Glomerular endothelial cell (primary cell): ENCODE measurements around the gene ZNF768. TPM values are rescaled to one million over a fixed set of nuclear protein-coding genes. Genes with fewer than 3 reads are reported as not detected.
"Not testable (repeated sequence)": the region's sequence is repeated elsewhere in the genome, so short reads cannot be mapped to it uniquely, and the experiment has no call there.

Experiments used
- DNase-seq: peaks from one replicate; pipeline ENCODE4 v3.0.0-alpha.2; 2011; ENCODE audit warnings: low read depth, low spot score; ENCODE audit errors: extremely low read depth
- total RNA-seq: library from RNA; depleted of rRNA; stranded (reverse); fragments of >200 nt; gene quantifications from 2 replicates; pipeline ENCODE4 v1.2.3, GENCODE V29; 2015

The ZNF768 gene
- total RNA-seq, 1 donor from 2014 or later = 36.2 TPM

DNA sequence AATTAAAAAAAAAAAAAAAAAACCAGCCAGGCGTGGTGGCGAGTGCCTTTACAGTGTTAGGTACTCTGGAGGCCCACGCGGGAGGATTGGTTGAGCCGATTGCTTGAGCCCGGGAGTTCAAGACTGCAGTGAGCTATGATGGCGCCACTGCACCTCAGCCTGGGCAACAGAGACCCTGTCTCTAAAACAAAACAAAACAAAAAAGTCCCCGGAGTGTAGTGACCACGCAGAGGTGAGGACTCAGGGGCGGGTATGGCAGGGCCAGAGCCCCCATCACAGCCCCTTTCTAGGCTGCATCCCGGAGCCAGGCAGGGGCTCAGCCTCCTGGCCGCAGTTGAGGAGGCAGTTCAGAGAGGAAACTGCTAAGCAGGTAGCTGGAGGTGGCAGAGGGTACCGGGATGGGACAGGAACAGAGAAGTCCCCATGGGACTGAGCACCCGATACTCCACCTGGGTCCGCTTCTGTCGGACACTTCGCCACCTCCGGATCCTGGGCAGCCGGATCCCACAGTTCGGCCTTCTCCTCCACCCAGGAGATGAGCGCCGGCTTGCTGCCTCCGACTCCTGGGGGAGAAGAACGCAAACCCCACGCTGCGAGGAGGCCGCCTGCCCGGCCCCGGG lies 7.5 kb upstream of the ZNF768 start:
- no peak for DNase-seq

DNA sequence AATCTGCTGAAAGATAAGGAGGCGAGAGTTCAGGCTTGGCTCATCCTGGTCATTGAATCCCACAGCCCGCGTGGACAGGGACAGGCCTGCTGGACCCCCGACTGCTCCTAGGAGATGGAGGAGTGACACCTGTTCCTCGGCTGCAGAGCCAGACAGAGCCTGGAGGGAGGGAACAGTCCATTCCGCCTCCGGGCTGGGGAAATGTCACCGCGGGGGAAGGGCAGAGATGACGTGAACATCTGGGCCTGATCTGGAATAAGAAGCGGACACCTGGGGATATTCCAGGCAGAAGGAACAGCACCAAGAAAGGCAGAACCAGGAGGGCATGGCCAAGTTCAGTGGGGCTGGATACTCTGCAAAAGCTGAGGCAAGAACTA lies 6.8 kb upstream of the ZNF768 start:
- DNase-seq = no peak

DNA sequence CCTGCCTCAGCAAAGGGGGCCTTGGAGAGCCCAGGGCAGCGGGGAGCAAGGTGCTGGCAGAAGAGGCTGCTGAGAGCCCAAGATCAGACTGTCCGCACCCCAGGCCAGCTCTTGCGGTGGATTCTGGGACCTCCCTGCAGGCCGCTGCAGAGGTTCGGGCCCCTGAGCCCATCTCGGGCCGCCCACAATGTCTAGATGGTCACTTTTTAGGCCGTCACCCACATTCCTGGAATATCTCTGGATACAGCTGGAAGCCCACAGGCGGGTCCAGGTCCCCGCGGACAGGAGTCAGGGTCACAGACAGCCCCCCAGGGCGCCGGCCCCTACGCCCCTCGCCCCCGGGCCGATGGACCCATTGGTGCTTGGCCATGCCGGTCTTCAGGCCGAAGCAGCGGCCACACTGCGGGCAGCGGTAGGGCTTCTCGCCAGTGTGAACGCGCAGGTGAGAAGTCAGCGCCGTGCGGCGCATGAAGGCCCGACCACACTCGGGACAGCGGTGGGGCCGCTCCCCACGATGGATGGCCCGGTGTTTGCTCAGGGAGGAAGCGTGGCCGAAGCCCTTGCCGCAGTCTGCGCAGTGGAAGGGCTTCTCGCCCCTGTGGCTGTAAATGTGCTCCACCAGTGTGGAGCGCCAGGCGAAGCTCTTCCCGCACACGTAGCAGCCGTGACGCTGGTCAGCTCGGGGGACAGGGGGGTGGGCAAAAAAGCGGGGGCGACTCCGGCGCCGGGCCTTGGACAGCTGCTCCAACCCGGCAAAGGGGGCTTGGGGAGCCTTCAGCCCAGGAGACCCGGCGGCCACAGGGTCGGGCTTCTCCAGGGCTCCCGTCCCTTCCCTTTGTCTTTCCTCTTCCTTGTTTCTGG lies 6.1 kb upstream of the ZNF768 start:
- DNase-seq = no peak

DNA sequence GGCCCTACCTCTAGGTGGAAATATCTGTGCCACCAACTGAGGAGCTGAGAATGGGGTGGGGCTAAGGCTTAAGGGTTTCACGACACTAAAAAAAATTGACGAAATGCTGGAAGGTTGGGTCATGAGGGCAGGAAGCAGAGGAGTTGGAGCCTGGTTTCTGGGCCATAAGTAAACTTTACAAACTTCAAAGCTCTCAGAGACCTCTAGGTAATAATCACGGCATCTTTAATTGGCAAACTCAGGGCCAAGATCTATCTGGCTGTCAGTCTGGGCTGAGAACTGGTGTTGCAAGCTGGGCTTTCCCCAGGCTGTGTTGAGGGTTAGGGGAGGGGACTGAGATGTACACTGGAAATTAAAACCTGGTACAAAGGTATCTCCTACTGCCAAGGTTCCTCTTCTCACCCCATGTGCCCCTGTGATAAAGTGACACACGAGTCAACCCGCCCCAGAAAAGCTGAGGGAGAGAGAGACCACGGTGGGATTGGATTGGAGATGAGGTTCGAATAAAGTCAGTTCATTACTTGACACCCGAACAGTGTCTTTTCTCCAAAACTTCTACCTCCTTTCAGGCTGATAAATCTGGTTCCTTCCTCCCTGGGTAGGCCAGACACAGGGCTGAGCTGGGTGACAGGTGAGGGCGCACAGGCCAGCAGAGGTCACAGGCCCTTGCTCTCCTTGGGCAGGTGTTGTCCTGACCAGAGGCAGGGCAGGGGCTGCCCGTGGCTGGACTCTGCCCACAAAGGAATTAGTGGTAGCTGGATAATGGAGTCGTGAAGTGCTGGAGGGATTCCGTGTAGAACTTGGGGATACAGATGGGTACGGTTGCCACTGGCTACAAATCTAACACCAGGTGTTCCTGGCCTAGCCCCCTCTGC lies 4.0 kb upstream of the ZNF768 start:
- DNase-seq = no peak

DNA sequence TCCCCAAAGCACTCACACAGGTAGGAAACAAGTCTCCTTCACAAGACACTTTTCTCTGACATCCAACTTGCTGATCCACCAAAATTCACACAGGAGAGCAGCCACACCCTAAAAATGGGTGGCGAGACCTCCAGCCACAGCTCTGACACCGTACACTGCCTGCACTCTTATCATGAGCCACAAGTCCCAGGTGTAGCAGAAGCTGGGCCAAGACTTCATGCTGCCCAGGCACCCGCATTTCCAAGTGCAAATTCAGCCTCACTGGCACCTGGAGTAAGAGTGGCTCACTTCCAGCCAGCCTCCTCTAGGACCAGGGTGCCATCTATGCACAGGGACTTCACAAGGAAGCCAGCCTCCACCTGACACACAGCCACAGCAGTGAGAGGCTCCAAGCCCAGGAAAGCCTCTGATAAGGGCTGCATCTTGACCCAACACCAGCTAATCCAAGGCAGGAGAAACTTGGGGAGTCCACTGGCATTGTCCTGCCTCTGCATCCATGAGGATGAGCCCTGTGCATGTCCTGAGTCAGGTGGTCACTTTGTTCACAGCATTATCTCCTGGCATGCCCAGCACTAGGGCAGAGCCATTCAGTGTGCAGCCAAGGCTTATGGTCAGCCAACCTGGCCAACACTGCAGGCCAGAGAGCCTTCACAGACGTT lies 2.6 kb upstream of the ZNF768 start:
- DNase-seq = no peak

DNA sequence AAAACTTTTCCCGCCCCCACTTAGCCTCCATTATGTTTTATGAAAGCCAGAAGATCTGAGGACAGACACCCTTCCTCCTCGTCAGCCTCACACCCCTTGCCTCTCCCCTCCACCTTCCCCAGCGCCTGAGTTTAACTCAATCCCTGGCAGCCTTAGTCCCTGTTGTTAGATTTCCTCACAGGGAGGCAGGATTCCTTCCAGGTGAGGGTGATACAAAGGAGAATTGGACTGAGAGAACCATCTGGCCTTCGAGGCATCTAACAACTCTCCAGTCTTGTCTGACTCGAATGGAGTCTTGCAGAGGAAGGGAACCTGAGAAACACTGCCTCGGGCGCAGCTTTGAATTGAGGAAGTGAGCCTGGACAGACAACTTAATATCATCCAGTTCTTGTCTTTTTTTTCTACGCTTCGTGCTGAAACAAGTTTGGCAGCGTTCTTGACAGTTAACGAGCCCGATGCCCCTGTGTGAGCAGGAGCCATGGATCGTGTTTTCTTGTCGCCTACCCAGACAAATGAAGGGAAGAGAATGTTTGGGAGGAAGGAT lies 1.3 kb upstream of the ZNF768 start:
- no peak for DNase-seq

DNA sequence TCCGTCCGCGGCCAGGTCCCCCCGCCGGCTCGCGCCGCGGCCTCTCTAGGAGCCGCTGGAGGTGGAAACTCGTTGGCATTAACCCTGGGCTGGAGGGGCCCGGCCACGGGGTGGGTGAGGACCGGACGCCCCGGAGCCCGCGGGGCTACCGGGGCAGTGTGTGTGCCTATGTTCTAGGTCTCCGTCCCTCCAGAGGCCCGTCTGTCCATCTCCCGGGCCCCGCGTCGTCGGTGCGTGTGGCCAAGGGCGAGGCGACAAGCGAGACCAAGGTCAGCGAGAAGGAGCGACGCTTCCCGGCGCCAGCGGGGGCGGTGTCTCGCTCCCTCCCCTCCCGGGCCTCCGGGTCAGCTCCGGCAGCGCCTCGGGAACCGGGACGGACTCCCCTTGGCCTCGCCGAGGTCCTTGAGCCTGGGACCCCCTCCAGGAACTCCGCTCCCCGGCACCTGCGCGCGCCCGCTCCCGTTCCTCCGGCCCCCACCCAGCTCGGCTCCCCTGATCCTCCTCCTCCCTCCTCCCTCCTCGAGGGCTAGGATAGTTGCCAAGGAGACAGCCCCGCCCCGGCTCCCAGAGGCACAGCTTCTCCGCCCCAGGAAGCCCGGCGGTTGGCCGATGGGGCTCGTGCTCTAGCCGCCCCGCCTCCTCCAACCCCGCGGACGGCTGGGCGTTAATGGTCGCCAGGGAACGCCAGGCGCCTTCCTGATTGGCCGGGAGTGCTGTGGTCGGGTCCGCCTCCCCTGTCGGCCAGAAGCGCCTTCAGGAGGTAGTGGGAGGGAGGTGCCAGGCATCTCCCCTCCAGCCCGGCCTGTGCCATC lies 663 bp upstream of the ZNF768 start:
- DNase-seq = no peak

DNA sequence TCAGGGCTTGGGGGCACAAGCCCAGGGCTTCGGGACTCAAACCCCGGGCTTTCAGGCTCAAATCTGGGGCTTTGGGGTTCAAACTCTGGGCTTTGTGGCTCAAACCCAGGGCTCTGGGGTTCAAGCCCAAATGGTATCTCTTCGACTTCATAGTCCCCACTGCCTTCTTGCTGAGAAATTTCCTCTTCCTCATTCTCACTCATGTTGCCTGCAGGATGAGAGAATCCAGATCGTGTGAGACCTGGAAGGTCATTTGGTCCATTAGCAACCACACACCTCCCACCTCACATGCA lies 576 bp downstream of the ZNF768 start:
- no peak for DNase-seq

DNA sequence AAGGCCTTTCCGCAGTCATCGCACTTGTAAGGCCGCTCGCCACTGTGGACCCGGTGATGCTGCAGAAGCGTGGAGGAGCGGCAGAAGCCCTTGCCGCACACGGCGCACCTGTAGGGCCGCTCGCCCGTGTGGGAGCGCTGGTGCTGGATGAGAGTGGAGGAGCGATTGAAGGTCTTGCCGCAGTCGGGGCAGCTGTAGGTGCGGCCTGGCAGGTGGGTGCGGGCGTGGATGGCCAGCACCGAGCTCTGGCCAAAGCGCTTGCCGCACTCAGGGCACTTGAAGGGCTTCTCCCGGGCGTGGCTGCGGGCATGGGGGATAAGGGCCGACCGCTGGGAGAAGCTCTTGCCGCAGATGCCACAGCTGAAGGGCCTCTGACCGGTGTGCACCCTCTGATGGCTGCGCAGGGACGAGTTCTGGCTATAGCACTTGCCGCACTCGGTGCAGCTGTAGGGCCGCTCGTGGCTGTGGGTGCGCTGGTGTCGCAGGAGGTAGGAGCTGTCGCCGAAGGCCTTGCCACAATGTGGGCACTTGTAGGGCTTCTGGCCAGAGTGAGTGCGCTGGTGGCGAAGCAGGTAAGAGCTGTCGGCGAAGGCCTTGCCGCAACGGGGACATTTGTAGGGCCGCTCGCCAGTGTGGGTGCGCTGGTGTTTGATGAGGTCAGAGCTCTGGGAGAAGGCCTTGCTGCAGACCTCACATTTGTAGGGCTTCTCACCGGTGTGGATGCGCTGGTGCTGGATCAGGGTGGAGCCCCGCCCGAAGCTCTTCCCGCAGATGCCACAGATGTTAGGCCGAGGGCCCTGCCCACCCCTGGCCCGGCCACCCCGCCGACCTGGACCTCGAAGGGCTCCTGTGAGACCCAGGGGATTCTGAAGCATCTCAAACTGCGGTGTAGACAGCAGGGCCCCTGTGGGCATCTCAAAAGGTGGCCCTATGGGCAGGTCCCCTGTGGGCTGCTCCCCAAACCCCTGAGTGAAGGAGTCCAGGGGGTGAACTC lies 1.5 kb downstream of the ZNF768 start:
- no peak for DNase-seq

DNA sequence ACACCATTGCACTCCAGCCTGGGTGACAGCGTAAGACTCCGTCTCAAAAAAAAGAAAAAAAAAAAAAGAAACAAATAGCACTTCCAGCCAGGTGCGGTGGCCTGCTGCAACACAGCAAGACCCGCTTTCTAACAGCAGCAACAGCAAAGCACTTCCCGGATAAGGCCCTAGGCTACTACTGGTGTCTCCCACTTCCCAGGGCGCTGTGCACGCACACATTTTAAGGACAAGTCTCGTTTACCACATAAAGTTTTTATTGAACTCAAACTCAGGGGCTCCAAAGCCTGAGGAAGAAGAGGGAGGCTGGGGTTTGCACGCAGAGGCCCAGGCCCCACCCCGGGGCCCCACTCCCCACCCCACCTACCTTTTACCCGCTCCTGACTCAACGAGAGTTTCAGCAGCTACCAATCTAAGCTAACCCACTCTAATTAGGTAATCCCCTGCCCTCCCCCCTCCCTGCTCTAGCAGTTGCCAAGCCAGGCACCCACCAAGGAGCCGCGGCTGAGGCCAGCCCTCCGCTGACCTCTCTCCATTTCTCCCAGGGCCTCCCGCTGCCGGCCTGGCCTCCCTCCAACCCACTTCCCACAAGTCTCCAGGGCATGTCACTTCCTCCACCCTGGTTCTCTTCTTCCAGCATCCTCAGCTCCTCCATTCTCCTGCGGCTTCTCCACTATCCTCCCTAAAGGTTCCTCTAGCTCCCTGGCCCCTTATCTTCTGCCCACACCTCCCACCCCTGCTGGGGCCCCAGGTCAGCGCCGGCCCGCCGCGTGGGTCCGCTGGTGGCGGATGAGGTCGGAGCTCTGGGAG lies 2.4 kb downstream of the ZNF768 start:
- no peak for DNase-seq

DNA sequence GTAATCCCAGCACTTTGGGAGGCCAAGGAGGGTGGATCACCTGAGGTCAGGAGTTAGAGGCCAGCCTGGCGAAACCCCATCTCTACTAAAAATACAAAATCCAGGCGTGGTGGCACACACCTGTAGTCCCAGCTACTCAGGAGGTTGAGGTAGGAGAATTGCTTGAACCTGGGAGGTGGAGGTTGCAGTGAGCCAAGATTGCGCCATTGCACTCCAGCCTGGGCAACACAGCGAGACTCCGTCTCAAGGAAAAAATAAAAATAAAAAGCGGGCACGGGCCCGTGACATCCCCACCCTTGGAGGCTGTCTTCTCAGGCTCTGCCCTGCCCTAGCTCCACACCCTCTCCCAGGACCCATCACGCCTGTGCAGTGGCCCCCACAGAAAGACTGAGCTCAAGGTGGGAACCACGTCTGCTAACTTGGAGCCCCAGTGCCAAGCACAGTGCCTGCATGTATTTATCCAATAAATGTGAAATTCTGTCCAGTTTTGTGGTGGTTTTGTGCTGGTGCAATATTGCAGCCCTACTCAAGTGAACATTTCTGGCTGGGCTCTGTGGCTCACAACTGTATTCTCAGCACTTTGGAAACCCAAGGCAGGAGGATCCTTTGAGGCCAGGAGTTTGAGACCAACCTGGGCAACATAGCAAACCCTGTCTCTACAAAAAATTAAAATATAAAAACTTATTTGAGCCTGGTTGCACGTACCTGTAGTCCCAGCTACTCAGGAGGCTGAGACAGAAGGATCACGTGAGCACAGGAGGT lies 3.5 kb downstream of the ZNF768 start:
- DNase-seq = not testable (repeated sequence)

DNA sequence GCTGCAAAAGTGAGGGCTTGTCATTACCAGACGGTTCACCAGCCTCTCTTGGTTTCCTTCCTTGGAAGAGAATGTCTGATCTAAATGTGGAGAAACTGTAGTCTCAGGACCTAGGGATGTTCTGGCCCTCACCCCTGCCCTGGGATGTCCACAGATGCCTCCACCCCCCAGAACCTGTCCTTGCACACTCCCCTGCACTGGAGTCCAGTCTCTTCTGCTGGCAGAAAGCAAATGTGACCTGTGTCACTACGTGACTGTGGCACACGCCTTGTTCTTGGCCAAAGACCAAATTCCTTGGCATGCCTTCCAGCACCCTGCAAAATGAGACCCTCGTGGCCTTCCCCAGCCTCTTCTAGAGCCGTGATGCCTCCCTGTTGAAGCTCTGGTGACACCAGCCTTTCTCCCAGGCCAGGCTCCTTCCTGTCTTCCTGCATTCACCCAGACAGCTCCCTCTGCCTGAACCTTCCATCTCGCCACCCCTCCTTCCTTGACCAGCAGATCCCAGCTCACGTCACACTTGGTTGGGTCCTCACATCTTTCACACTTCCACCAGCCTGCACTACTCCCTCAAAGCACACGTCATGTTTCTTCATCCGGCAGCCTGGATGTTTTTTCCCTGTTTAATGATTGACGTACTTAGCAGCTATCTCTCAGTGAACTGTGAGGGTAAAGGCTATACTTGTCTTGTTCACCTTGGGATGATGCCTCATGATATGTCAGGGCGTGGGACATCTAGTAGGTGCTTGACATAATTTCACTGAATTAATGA lies 4.3 kb downstream of the ZNF768 start:
- DNase-seq = no peak

DNA sequence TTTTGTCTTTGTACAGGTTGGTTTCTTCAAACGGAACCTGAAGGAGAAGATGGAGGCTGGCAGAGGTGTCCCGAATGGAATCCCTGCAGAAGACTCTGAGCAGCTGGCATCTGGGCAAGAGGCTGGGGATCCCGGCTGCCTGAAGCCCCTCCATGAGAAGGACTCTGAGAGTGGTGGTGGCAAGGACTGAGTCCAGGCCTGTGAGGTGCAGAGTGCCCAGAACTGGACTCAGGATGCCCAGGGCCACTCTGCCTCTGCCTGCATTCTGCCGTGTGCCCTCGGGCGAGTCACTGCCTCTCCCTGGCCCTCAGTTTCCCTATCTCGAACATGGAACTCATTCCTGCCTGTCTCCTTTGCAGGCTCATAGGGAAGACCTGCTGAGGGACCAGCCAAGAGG lies 4.9 kb downstream of the ZNF768 start:
- DNase-seq = no peak

DNA sequence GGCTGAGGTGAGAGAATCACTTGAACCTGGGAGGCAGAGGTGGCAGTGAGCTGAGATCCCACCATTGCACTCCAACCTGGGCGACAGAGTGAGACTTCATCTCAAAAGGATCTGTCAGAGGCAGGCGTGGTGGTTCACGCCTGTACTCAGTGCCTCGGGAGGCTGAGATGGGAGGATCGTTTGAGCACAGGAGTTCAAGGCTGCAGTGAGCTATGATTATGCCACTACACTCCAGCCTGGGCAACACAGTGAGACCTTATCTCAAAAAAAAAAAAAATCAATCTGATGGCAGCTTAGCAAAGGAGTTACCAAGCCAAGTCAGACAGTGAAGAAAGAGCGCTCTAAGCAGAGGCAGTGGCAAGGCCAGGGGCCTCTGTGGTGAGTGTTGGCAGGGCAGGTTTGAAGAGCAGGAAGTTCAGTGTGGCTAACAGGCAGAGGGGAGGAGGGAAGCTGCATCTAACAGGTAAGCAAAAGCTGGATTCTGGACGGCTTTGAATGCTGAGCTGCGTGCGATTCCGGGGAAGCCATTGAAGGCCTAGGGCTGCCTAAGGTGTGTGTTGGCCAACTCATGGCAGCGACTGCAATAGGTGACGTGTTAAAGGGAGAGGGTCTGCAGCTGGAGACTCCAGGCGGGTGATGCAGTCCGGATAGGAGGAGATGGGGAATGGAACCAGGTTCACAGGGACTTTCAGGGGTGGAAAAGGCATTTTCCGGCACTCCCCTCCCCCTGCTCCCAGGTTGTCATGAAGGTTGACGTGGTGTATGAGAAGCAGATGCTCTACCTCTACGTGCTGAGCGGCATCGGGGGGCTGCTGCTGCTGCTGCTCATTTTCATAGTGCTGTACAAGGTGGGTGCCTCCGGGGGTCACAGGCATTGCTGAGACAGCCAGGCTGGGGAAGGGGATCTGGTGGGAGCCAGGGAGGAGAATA lies 7.0 kb downstream of the ZNF768 start:
- no peak for DNase-seq

DNA sequence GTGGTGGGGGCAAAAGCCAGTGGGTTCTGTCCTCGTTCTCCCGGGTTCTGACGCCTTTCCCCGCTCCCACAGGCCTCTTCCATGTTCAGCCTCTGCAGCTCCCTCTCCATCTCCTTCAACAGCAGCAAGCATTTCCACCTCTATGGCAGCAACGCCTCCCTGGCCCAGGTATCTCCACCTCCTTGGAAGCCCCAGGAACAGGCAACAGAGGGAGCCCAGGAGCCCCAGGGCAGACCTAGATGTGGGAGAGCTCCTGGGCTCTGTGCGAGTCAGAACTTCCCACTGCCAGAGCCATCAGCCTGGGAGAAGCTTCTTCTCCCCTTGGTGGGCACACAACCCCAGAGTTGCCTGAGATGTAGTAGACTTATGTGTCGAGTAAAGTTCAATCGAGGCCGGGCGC lies 7.8 kb downstream of the ZNF768 start:
- no peak for DNase-seq

DNA sequence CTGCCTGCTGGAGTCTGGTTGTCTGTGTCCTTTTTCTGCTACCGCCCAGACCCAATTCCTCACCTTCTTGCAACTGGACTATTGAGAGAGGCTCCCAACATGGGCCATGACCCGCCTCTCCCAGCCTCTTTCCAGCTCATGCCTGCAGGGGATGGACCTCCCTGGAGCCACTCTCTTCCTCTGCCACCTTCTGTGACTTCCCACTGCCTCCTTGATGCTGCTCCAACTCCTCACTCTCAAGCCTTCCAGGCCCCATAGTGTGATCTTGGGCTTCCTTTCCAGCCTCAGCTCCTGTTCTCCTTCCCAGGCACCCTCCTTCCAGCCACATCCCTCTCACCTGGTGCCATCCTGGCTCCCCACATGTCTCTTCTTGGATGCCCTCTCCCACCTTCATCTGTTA lies 11.1 kb downstream of the ZNF768 start:
- no peak for DNase-seq
